ENCODE data around the gene TTC12. TPM values are rescaled to one million over a fixed set of nuclear protein-coding genes. Genes with fewer than 3 reads are reported as not detected.

The TTC12 gene
- total and polyA plus RNA-seq, 2 experiments from 2014 or later = 6.7 to 7.7 TPM

DNA sequence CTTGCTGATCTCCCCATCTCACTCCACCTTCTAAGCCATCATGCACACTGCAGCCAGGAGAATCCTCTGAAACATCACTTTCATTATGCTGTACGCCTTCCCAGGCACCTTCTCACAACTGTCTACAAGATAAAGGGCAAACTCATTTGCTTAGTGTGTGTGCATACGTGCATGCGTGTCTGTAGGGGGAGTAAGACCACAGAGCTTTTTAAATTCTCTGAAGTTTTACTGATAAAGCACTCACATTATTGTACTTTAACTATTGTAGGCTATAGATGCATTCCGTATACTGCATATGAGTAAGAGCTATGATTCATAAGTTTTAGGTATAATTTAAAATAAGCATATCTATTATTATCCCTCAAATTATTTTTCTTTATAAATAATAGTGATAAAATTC is 57.9 kb downstream of the TTC12 start:
- no peak for DNase-seq
- peaks cover 17% of the 10 kb centered on the region for H3K4me1 ChIP-seq (ENCODE audit: insufficient read depth)
- H3K79me2 ChIP-seq (ENCODE audit: insufficient read depth) = no peaks in the 10 kb centered on the region
- peaks cover 15% of the 10 kb centered on the region for H3F3A ChIP-seq (ENCODE audit: insufficient read depth)
- H3K4me3 ChIP-seq = no peak overlapping the region
- 79% methylated on average over 4 of the region's 4 CpGs for WGBS, 2 experiments (ENCODE audit: low coverage in 1 of 2, low lambda C conversion rate in 2 of 2, missing lambda C conversion rate in 2 of 2)
- in situ Hi-C loops (cut with MboI) = no loop called here
- no peak overlapping the region for H3K4me2 ChIP-seq (ENCODE audit: unreplicated experiment)
- no peaks in the 10 kb centered on the region for H3K9me2 ChIP-seq (ENCODE audit: insufficient read depth)
- TF ChIP-seq EZH2 (IDR thresholded peaks at IDR 0.05; ENCODE audit: insufficient read depth, poor library complexity, severe bottlenecking) (no peak), EZH2phosphoT487 (IDR thresholded peaks at IDR 0.05; ENCODE audit: insufficient read depth, low read depth) (no peak)
- no peaks in the 10 kb centered on the region for H3K9me3 ChIP-seq (ENCODE audit: low read depth)
- H3K36me3 ChIP-seq (ENCODE audit: low read depth) = no peaks in the 10 kb centered on the region
- H3K27me3 ChIP-seq (replicated peaks; ENCODE audit: insufficient read depth) = no peaks in the 10 kb centered on the region
- no peak overlapping the region for H2AFZ ChIP-seq
- no peaks in the 10 kb centered on the region for H4K20me1 ChIP-seq (ENCODE audit: insufficient read depth)
- no peak overlapping the region for H3K27ac ChIP-seq
- H3K9ac ChIP-seq = no peak overlapping the region

- 15 to 18% methylated on average over 3 of the region's 3 CpGs for WGBS, 2 experiments (ENCODE audit: low coverage in 1 of 2, low lambda C conversion rate in 2 of 2, missing lambda C conversion rate in 2 of 2)
- Histone ChIP-seq H3K27ac (peak overlapping the region; percentile 40; the same call in 1 of the 2 replicates), H2AFZ (no peak overlapping the region), H3K9me3 (ENCODE audit: low read depth) (no peaks in the 10 kb centered on the region), H3K27me3 (replicated peaks; ENCODE audit: insufficient read depth) (no peaks in the 10 kb centered on the region), H3K36me3 (ENCODE audit: low read depth) (no peaks in the 10 kb centered on the region), H3K9me2 (ENCODE audit: insufficient read depth) (no peaks in the 10 kb centered on the region), H3K79me2 (ENCODE audit: insufficient read depth) (no peaks in the 10 kb centered on the region), H3K4me1 (ENCODE audit: insufficient read depth) (peaks cover 27% of the 10 kb centered on the region), H3K9ac (no peak overlapping the region), H3F3A (ENCODE audit: insufficient read depth) (peaks cover 25% of the 10 kb centered on the region), H3K4me2 (ENCODE audit: unreplicated experiment) (no peak overlapping the region), H4K20me1 (ENCODE audit: insufficient read depth) (no peaks in the 10 kb centered on the region), H3K4me3 (no peak overlapping the region)
- in situ Hi-C loops (cut with MboI) = no loop called here
- TF ChIP-seq EZH2 (IDR thresholded peaks at IDR 0.05; ENCODE audit: insufficient read depth, poor library complexity, severe bottlenecking) = no peak
- no peak for TF ChIP-seq EZH2phosphoT487 (IDR thresholded peaks at IDR 0.05; ENCODE audit: insufficient read depth, low read depth)
- DNase-seq = peak; percentile 94
Measured at GRCh38 chr11:113373306-113373705, 58.9 kb downstream of the TTC12 start.

DNA sequence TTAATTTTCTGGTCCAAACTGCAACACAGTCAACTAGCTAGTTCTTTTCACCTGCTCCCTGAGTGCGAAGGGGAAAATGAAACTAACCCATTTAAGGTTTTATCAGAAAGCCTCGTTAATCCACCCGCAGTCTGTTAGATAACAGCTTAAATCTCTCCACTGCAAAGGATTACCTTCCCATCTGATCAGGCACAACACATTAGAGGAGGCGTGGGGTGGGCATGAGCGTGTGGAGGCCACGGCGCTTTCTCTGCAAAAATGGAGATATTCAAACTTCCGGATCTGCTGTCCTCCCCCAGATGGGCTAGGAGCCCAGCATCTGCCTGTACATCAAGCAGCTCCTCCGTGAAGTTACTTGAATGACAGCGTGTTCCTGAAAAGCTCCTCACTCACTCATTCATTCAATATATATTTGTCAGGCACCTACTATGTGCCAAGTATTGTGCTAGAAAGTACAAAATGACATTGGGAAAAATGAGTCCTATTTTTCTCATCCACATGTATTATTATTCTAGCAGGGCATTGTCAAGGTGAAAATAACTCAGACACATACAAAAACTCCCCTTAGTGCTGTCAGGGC is 59.7 kb downstream of the TTC12 start:
- in situ Hi-C loops (cut with MboI) = no loop called here
- no peak for DNase-seq
- Histone ChIP-seq H3K36me3 (ENCODE audit: low read depth) (no peaks in the 10 kb centered on the region), H3K4me1 (ENCODE audit: insufficient read depth) (peaks cover 33% of the 10 kb centered on the region), H3K9me3 (ENCODE audit: low read depth) (no peaks in the 10 kb centered on the region), H3K27ac (peak overlapping the region; percentile 40; the same call in 1 of the 2 replicates), H3K9ac (no peak overlapping the region), H3K27me3 (replicated peaks; ENCODE audit: insufficient read depth) (no peaks in the 10 kb centered on the region), H3K4me3 (no peak overlapping the region), H3K79me2 (ENCODE audit: insufficient read depth) (no peaks in the 10 kb centered on the region), H3K4me2 (ENCODE audit: unreplicated experiment) (no peak overlapping the region), H2AFZ (no peak overlapping the region), H3F3A (ENCODE audit: insufficient read depth) (peaks cover 31% of the 10 kb centered on the region), H4K20me1 (ENCODE audit: insufficient read depth) (no peaks in the 10 kb centered on the region), H3K9me2 (ENCODE audit: insufficient read depth) (no peaks in the 10 kb centered on the region)
- 72 to 75% methylated on average over 10 of the region's 10 CpGs for WGBS, 2 experiments (ENCODE audit: low coverage in 1 of 2, low lambda C conversion rate in 2 of 2, missing lambda C conversion rate in 2 of 2)
- TF ChIP-seq EZH2phosphoT487 (IDR thresholded peaks at IDR 0.05; ENCODE audit: insufficient read depth, low read depth) = no peak
- TF ChIP-seq EZH2 (IDR thresholded peaks at IDR 0.05; ENCODE audit: insufficient read depth, poor library complexity, severe bottlenecking) = no peak

GRCh38 chr11:113375402-113375801 is 61.0 kb downstream of the TTC12 start:
- H3K9ac ChIP-seq = no peak overlapping the region
- peaks cover 33% of the 10 kb centered on the region for H3K4me1 ChIP-seq (ENCODE audit: insufficient read depth)
- peaks cover 31% of the 10 kb centered on the region for H3F3A ChIP-seq (ENCODE audit: insufficient read depth)
- H3K27me3 ChIP-seq (replicated peaks; ENCODE audit: insufficient read depth) = no peaks in the 10 kb centered on the region
- in situ Hi-C loops (cut with MboI) = no loop called here
- 80 to 82% methylated on average over 5 of the region's 5 CpGs for WGBS, 2 experiments (ENCODE audit: low coverage in 1 of 2, low lambda C conversion rate in 2 of 2, missing lambda C conversion rate in 2 of 2)
- H3K9me3 ChIP-seq (ENCODE audit: low read depth) = no peaks in the 10 kb centered on the region
- H3K4me3 ChIP-seq = no peak overlapping the region
- no peak overlapping the region for H3K27ac ChIP-seq
- no peaks in the 10 kb centered on the region for H3K9me2 ChIP-seq (ENCODE audit: insufficient read depth)
- H3K4me2 ChIP-seq (ENCODE audit: unreplicated experiment) = no peak overlapping the region
- no peaks in the 10 kb centered on the region for H3K36me3 ChIP-seq (ENCODE audit: low read depth)
- TF ChIP-seq EZH2 (IDR thresholded peaks at IDR 0.05; ENCODE audit: insufficient read depth, poor library complexity, severe bottlenecking) = no peak
- no peak for TF ChIP-seq EZH2phosphoT487 (IDR thresholded peaks at IDR 0.05; ENCODE audit: insufficient read depth, low read depth)
- DNase-seq = no peak
- H2AFZ ChIP-seq = no peak overlapping the region
- H4K20me1 ChIP-seq (ENCODE audit: insufficient read depth) = no peaks in the 10 kb centered on the region
- no peaks in the 10 kb centered on the region for H3K79me2 ChIP-seq (ENCODE audit: insufficient read depth)
